ENCODE data around the gene TM4SF20.

TM4SF20 gene

GRCh38 chr2:227379095-227379494, at the start of gene TM4SF20:
Gene TM4SF20 (minus strand): TSS chr2:227379306. CDS start chr2:227379268, 38 bp downstream.
- Histone ChIP-seq H3K9me3 (ENCODE audit: insufficient read depth, low read length) (no peaks in the 10 kb centered on the region; the same call in 1 of the 2 replicates), H3K27me3 (ENCODE audit: insufficient read depth, insufficient read length) (no peaks in the 10 kb centered on the region), H3K36me3 (ENCODE audit: insufficient read depth, insufficient read length, low read length) (no peaks in the 10 kb centered on the region), H3K4me1 (ENCODE audit: insufficient read depth, insufficient read length) (peaks cover 2% of the 10 kb centered on the region), H3K4me3 (ENCODE audit: insufficient read length, low read depth) (no peak within 1 kb of the TSS), H3K9ac (ENCODE audit: insufficient read length, low read depth) (no peak within 1 kb of the TSS)
- TF ChIP-seq ZNF274 (IDR thresholded peaks at IDR 0.05; ENCODE audit: low read depth, low read length) = no peak
- no peak for TF ChIP-seq YY1 (IDR thresholded peaks at IDR 0.05; ENCODE audit: insufficient read depth, insufficient read length)
- TF ChIP-seq SUZ12 (IDR thresholded peaks at IDR 0.05; ENCODE audit: extremely low read depth, insufficient read depth, insufficient read length) = no peak
- no peak for DNase-seq (ENCODE audit: low read depth, low spot score)

GRCh38 chr2:227428731-227429285, 49.7 kb upstream of the TM4SF20 start:
- Histone ChIP-seq H3K4me3 (ENCODE audit: insufficient read length, low read depth) (no peak overlapping the region), H3K4me1 (ENCODE audit: insufficient read depth, insufficient read length) (peaks cover 2% of the 10 kb centered on the region)

GRCh38 chr2:227423656-227424499, 44.8 kb upstream of the TM4SF20 start:
- Histone ChIP-seq H3K4me1 (ENCODE audit: insufficient read depth, insufficient read length) (no peaks in the 10 kb centered on the region), H3K27me3 (ENCODE audit: insufficient read depth, insufficient read length) (no peaks in the 10 kb centered on the region), H3K4me3 (ENCODE audit: insufficient read length, low read depth) (no peak overlapping the region), H3K9ac (ENCODE audit: insufficient read length, low read depth) (no peak overlapping the region), H3K9me3 (ENCODE audit: insufficient read depth, low read length) (no peaks in the 10 kb centered on the region), H3K36me3 (ENCODE audit: insufficient read depth, insufficient read length, low read length) (no peaks in the 10 kb centered on the region)
- TF ChIP-seq SUZ12 (IDR thresholded peaks at IDR 0.05; ENCODE audit: extremely low read depth, insufficient read depth, insufficient read length) = no peak
- no peak for TF ChIP-seq YY1 (IDR thresholded peaks at IDR 0.05; ENCODE audit: insufficient read depth, insufficient read length)
- TF ChIP-seq ZNF274 (IDR thresholded peaks at IDR 0.05; ENCODE audit: low read depth, low read length) = no peak
- no peak for DNase-seq (ENCODE audit: low read depth, low spot score)

More at GRCh38 chr2:227428731-227429285, 49.7 kb upstream of the TM4SF20 start:
- Histone ChIP-seq H3K27me3 (ENCODE audit: insufficient read depth, insufficient read length) (no peaks in the 10 kb centered on the region), H3K9ac (ENCODE audit: insufficient read length, low read depth) (no peak overlapping the region), H3K9me3 (ENCODE audit: insufficient read depth, low read length) (no peaks in the 10 kb centered on the region), H3K36me3 (ENCODE audit: insufficient read depth, insufficient read length, low read length) (no peaks in the 10 kb centered on the region)
- DNase-seq (ENCODE audit: low read depth, low spot score) = no peak
- TF ChIP-seq SUZ12 (IDR thresholded peaks at IDR 0.05; ENCODE audit: extremely low read depth, insufficient read depth, insufficient read length) (no peak), YY1 (IDR thresholded peaks at IDR 0.05; ENCODE audit: insufficient read depth, insufficient read length) (no peak), ZNF274 (IDR thresholded peaks at IDR 0.05; ENCODE audit: low read depth, low read length) (no peak)

- DNase-seq (ENCODE audit: low read depth, low spot score) = no peak
- Histone ChIP-seq H3K36me3 (ENCODE audit: insufficient read depth, insufficient read length, low read length) (no peaks in the 10 kb centered on the region), H3K4me1 (ENCODE audit: insufficient read depth, insufficient read length) (no peaks in the 10 kb centered on the region), H3K9ac (ENCODE audit: insufficient read length, low read depth) (no peak overlapping the region), H3K27me3 (ENCODE audit: insufficient read depth, insufficient read length) (no peaks in the 10 kb centered on the region), H3K4me3 (ENCODE audit: insufficient read length, low read depth) (no peak overlapping the region), H3K9me3 (ENCODE audit: insufficient read depth, low read length) (no peaks in the 10 kb centered on the region)
- TF ChIP-seq SUZ12 (IDR thresholded peaks at IDR 0.05; ENCODE audit: extremely low read depth, insufficient read depth, insufficient read length) = no peak
- no peak for TF ChIP-seq YY1 (IDR thresholded peaks at IDR 0.05; ENCODE audit: insufficient read depth, insufficient read length)
- TF ChIP-seq ZNF274 (IDR thresholded peaks at IDR 0.05; ENCODE audit: low read depth, low read length) = no peak
Measured at GRCh38 chr2:227420087-227421052, 41.3 kb upstream of the TM4SF20 start.

- no peaks in the 10 kb centered on the region for H3K9me3 ChIP-seq (ENCODE audit: insufficient read depth, low read length)
- no peak for TF ChIP-seq SUZ12 (IDR thresholded peaks at IDR 0.05; ENCODE audit: extremely low read depth, insufficient read depth, insufficient read length)
- no peak for TF ChIP-seq YY1 (IDR thresholded peaks at IDR 0.05; ENCODE audit: insufficient read depth, insufficient read length)
- TF ChIP-seq ZNF274 (IDR thresholded peaks at IDR 0.05; ENCODE audit: low read depth, low read length) = no peak
- H3K27me3 ChIP-seq (ENCODE audit: insufficient read depth, insufficient read length) = no peaks in the 10 kb centered on the region
- H3K4me1 ChIP-seq (ENCODE audit: insufficient read depth, insufficient read length) = no peaks in the 10 kb centered on the region
- H3K4me3 ChIP-seq (ENCODE audit: insufficient read length, low read depth) = no peak overlapping the region
- no peak for DNase-seq (ENCODE audit: low read depth, low spot score)
- no peaks in the 10 kb centered on the region for H3K36me3 ChIP-seq (ENCODE audit: insufficient read depth, insufficient read length, low read length)
- H3K9ac ChIP-seq (ENCODE audit: insufficient read length, low read depth) = no peak overlapping the region
Measured at GRCh38 chr2:227416701-227417100, 37.6 kb upstream of the TM4SF20 start.

- H3K4me3 ChIP-seq (ENCODE audit: insufficient read length, low read depth) = no peak overlapping the region
- H3K9ac ChIP-seq (ENCODE audit: insufficient read length, low read depth) = no peak overlapping the region
- DNase-seq (ENCODE audit: low read depth, low spot score) = no peak
- no peak for TF ChIP-seq YY1 (IDR thresholded peaks at IDR 0.05; ENCODE audit: insufficient read depth, insufficient read length)
- TF ChIP-seq ZNF274 (IDR thresholded peaks at IDR 0.05; ENCODE audit: low read depth, low read length) = no peak
- no peak for TF ChIP-seq SUZ12 (IDR thresholded peaks at IDR 0.05; ENCODE audit: extremely low read depth, insufficient read depth, insufficient read length)
- H3K9me3 ChIP-seq (ENCODE audit: insufficient read depth, low read length) = no peaks in the 10 kb centered on the region
- no peaks in the 10 kb centered on the region for H3K4me1 ChIP-seq (ENCODE audit: insufficient read depth, insufficient read length)
- H3K36me3 ChIP-seq (ENCODE audit: insufficient read depth, insufficient read length, low read length) = no peaks in the 10 kb centered on the region
- H3K27me3 ChIP-seq (ENCODE audit: insufficient read depth, insufficient read length) = no peaks in the 10 kb centered on the region
Measured at GRCh38 chr2:227415538-227416424, 36.7 kb upstream of the TM4SF20 start.
